Stimulated activated naive CD8-positive, alpha-beta T cell treated with anti-CD3 and anti-CD28 coated beads, Interleukin-15, Interleukin-2, amounts not matched to agents 100 ng/mL and 50 ng/mL, for 24 hours (primary cell): ENCODE measurements around the gene MECR.

ENCODE experiments used
- H3K27ac Mint-ChIP-seq: one replicate; pipeline ENCODE4 v1.8.0; 2021; ENCODE audit warnings: mild to moderate bottlenecking, mixed read lengths
- H3K27me3 Mint-ChIP-seq: one replicate; pipeline ENCODE4 v1.8.0; 2021; ENCODE audit warnings: mixed read lengths
- H3K36me3 Mint-ChIP-seq: one replicate; pipeline ENCODE4 v1.8.0; 2021; ENCODE audit warnings: low read depth, mixed read lengths
- H3K4me1 Mint-ChIP-seq: one replicate; pipeline ENCODE4 v1.8.0; 2021; ENCODE audit warnings: low read depth, mixed read lengths
- H3K4me3 Mint-ChIP-seq: one replicate; pipeline ENCODE4 v1.8.0; 2021; ENCODE audit warnings: mild to moderate bottlenecking, mixed read lengths
- H3K9me3 Mint-ChIP-seq: one replicate; pipeline ENCODE4 v1.8.0; 2021; ENCODE audit warnings: mixed read lengths

The MECR gene, protein sequence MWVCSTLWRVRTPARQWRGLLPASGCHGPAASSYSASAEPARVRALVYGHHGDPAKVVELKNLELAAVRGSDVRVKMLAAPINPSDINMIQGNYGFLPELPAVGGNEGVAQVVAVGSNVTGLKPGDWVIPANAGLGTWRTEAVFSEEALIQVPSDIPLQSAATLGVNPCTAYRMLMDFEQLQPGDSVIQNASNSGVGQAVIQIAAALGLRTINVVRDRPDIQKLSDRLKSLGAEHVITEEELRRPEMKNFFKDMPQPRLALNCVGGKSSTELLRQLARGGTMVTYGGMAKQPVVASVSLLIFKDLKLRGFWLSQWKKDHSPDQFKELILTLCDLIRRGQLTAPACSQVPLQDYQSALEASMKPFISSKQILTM

DNA sequence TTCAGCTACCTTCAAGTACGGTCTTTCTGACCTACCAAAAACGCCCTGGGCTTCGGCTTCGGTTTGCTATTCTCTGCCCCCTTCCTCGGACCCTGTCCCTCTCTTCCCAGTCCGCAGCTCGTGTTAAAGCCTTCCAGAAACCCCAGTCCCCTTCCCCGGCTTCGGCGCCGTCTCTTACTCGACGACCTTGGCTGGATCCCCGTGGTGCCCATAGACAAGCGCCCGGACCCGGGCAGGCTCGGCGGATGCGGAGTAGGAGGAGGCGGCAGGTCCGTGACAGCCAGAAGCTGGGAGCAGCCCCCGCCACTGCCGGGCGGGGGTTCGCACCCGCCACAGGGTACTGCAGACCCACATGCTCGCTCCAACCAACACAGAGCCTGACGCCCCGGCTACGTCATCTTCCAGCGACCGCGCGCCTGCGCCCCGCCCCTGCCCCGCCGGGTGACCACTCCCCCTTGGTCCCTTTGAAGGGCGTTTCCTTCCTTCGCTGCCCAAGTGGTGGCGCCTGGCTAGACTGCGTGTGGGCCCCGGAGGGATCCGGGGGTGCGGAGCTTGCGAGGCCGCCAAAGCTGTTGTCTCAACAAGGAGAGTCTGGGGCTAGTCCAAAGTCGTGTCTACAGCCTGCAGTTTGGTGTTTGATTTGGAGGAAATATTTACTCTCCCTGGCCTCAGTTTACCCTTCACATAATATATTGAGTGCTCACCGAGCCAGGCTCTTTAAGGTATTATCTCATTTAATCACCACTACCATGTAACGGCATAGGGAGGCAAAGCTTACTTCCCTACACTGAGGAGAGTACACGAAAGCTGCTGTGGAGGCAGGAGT, at the start of gene MECR:
TSS of gene MECR (minus strand) at position 382 of the 826 bp plus-strand sequence. CDS start at position 354, 28 bp downstream.
- Mint-ChIP-seq H3K27me3 (peaks cover 10% of the 10 kb centered on the region), H3K27ac (peak within 1 kb of the TSS; percentile 93), H3K36me3 (no peaks in the 10 kb centered on the region), H3K9me3 (no peaks in the 10 kb centered on the region), H3K4me1 (peaks cover 31% of the 10 kb centered on the region), H3K4me3 (peak within 1 kb of the TSS; percentile 97)

DNA sequence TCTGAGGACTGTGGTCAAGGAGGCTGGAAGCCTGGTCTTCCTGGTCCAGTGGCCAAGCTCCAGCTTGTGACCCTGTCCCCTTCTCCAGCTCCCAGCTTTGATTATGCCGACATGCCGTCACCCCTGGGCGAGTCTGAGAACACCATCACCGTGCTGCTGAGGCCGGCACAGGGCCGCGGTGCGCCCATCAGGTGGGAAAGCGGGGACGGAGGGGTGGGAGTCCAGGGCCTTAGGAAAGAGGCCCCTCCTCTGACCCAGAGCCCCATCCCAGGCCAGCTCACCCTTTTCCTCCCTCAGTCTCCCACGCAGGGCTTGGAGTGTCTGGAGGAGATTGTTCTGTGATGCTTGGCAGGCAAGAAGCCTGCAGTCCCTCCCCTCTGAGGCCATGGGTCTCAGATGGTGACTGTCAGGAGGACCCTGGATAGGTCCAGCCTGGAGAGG, 49.2 kb upstream of the MECR start:
- Mint-ChIP-seq H3K36me3 (no peaks in the 10 kb centered on the region), H3K27me3 (peaks cover 3% of the 10 kb centered on the region), H3K27ac (no peak overlapping the region), H3K9me3 (no peaks in the 10 kb centered on the region), H3K4me1 (peaks cover 3% of the 10 kb centered on the region), H3K4me3 (no peak overlapping the region)

DNA sequence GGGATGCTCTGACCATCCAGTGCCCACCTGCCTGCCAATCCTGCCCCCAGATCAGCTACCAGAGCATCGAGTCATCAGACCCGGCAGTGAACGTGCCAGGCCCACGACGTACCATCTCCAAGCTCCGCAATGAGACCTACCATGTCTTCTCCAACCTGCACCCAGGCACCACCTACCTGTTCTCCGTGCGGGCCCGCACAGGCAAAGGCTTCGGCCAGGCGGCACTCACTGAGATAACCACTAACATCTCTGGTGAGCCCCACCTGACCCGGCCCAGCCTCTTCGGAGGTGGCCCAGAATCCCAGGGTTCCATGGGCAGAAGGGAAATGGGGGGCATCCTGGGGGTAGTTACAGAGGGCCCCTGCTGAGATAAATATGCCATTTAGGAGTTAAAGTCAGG, 48.7 kb upstream of the MECR start:
- Mint-ChIP-seq H3K9me3 (no peaks in the 10 kb centered on the region), H3K27me3 (peaks cover 3% of the 10 kb centered on the region), H3K4me1 (peaks cover 3% of the 10 kb centered on the region), H3K36me3 (no peaks in the 10 kb centered on the region), H3K27ac (no peak overlapping the region), H3K4me3 (no peak overlapping the region)

DNA sequence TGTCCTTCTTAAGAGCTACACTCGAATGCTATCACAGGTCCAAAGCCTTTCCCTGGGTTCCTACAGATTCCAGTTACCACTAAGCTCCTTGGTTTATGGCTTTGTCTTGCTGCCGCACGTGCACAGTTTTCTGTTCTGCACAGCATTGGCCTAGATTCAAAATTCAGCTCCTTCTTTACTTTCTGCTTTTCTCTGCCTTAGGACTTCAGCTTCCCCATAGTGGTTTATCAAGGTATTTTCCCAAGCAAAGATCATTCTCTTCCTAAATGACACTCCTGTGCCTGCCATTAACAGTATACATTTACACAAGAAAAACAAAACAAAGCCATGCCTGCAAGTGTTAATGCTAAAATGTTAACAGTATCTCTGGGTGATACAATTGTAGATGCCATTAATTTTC, 47.4 kb upstream of the MECR start:
- Mint-ChIP-seq H3K36me3 (no peaks in the 10 kb centered on the region), H3K27me3 (peaks cover 3% of the 10 kb centered on the region), H3K27ac (no peak overlapping the region), H3K4me1 (no peaks in the 10 kb centered on the region), H3K9me3 (no peaks in the 10 kb centered on the region), H3K4me3 (no peak overlapping the region)

DNA sequence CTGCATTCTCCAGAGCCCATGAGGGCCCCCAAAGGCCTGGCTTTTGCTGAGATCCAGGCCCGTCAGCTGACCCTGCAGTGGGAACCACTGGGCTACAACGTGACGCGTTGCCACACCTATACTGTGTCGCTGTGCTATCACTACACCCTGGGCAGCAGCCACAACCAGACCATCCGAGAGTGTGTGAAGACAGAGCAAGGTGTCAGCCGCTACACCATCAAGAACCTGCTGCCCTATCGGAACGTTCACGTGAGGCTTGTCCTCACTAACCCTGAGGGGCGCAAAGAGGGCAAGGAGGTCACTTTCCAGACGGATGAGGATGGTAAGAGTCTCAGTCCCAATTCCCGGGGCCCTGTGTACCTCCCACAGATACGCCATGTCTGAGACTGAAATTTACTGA, 44.7 kb upstream of the MECR start:
- Mint-ChIP-seq H3K4me1 (no peaks in the 10 kb centered on the region), H3K36me3 (no peaks in the 10 kb centered on the region), H3K27me3 (peaks cover 12% of the 10 kb centered on the region), H3K27ac (no peak overlapping the region), H3K4me3 (no peak overlapping the region), H3K9me3 (no peaks in the 10 kb centered on the region)

DNA sequence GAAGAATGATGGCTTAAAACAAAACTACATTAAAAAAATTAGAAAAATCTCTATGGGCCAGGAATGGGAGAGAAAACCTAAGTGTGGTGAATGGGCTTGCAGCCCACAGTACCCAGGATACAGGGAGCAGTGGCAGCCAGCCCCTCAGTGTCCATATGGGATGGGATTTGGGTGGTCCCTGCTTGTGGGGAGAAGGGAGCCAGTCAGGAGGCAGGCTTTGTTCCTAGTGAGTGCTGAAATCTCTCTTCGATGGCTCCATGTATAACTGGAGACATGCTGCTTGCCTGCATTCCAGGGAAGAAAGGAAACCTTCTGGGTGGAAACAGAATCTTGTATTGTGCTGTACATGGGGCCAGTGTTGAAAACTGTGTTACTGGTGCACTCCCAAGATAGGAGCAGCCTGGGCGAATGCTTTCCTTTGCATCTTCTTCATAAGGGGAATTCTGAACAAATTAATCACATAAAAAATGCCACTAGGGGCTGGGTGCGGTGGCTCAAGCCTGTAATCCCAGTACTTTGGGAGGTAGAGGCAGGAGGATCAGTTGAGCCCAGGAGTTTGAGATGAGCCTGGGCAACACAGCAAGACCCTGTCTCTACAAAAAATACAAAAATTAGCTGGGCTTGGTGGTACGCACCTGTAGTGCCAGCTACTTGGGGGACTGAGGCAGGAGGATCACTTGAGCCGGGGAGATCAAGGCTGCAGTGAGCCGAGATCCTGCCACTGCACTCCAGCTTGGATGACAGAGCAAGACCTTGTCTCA, 41.6 kb upstream of the MECR start:
- no peaks in the 10 kb centered on the region for H3K9me3 Mint-ChIP-seq
- H3K27me3 Mint-ChIP-seq: peaks cover 37% of the 10 kb centered on the region
- no peak overlapping the region for H3K4me3 Mint-ChIP-seq
- H3K36me3 Mint-ChIP-seq: no peaks in the 10 kb centered on the region
- H3K4me1 Mint-ChIP-seq: no peaks in the 10 kb centered on the region
- no peak overlapping the region for H3K27ac Mint-ChIP-seq

DNA sequence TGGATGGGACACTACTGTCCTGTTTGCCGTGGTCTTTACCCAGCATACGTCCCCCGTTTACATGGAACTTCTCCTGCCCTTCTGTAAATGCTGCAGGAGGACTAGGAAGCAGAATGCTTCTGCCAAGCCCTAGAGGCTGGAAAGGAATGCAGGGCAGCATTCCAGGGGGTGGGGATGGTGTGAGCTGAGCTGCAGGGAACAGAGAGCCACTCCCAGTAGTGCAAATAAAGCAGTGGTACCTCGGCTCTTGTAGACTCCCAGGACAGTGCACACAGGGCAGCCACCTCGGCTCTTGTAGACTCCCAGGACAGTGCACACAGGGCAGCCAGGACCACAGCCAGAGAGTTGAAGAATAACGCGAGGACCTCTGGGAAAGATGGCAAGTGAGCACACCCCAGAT, 41.0 kb upstream of the MECR start:
- peaks cover 44% of the 10 kb centered on the region for H3K27me3 Mint-ChIP-seq
- no peaks in the 10 kb centered on the region for H3K36me3 Mint-ChIP-seq
- no peak overlapping the region for H3K4me3 Mint-ChIP-seq
- no peaks in the 10 kb centered on the region for H3K4me1 Mint-ChIP-seq
- no peaks in the 10 kb centered on the region for H3K9me3 Mint-ChIP-seq
- H3K27ac Mint-ChIP-seq: no peak overlapping the region

DNA sequence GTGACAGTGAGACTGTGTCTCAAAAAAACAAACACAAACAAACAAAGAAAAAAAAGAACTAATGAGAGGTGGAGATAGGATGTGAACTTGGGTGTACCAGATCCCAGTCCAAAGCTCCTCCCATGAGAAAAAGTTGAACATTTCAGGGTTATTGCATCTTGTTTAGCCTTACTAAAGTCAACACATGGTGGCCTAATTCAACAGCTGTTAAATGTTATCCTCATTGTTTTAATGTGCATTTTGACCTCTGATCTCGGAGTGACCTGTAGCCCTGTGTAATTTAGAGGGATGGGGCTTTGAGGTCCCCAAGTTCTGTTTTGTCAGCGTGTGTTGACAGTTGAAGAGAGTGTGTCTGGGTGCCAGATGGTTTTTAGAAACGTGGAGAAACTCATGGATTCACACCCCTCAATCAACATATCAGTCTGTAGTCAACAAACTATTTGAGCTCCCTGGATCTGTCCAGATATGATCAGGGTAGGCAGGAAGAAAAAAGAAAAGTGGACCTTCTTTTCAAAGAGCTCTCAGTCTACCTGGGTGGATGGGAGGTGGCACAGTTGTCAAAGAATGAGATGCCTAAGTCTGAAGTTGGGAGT, 40.3 kb upstream of the MECR start:
- Mint-ChIP-seq H3K4me3 (no peak overlapping the region), H3K36me3 (no peaks in the 10 kb centered on the region), H3K9me3 (no peaks in the 10 kb centered on the region), H3K27me3 (peaks cover 49% of the 10 kb centered on the region), H3K27ac (no peak overlapping the region), H3K4me1 (no peaks in the 10 kb centered on the region)

DNA sequence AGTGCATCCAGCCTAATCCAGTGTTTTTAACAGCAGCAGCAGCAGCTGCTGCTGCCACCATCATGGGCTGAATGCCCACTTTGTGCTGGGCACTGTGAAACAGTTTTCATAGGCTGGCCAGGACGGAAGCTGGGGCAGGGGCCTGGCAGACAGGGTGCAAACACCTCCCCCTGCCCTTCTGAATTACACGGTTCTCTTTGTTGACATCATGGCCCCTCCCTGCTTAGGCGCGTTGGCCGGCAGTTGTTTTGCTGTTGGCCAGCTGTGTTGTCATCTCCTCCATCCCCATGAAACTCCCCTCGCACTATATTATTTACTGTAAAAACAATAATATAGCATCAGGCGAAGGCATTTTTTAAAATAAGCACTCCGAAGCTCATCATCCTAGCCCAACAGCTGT, 38.6 kb upstream of the MECR start:
- H3K9me3 Mint-ChIP-seq: no peaks in the 10 kb centered on the region
- peaks cover 59% of the 10 kb centered on the region for H3K27me3 Mint-ChIP-seq

DNA sequence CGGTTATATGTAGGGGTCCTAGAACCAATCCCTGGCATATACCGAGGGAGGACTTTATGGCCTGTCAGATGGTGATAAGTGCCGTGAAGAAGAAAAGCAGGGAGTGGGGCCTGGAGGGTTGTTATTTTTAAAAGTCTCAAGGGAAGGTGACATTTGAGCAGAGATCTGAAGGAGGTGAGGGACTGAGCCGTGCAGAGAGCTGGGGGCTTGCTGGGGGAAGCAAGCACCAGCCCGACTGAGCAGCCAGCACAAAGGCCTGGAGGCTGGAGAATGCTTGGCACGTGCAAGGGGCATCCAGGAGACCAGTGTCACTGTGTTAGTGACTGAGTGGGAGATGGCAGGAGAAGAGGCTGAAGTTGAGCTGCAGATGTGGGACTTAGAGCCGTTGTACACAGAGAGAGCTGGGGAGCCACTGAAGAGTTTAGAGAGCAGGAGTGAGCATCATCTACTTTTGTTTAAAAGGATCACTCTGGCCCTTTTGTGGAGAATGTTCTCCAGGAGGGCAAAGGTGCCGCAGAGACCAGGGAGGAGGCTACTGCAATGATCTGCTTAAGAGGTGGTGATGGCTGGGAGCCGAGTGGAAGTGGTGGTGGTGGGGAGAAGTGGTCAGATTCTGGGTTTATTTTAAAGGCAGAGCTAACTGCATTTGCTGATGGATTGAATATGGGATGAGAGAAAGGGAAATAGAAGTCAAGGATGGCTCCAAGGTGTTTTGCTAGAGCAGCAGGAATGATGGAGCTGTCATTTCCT, 36.8 kb upstream of the MECR start:
- Mint-ChIP-seq H3K27me3 (peaks cover 63% of the 10 kb centered on the region), H3K9me3 (no peaks in the 10 kb centered on the region), H3K4me1 (no peaks in the 10 kb centered on the region), H3K4me3 (no peak overlapping the region), H3K27ac (no peak overlapping the region), H3K36me3 (no peaks in the 10 kb centered on the region)

More for the DNA sequence above, 38.6 kb upstream of the MECR start:
- no peak overlapping the region for H3K4me3 Mint-ChIP-seq
- no peak overlapping the region for H3K27ac Mint-ChIP-seq
- no peaks in the 10 kb centered on the region for H3K36me3 Mint-ChIP-seq
- no peaks in the 10 kb centered on the region for H3K4me1 Mint-ChIP-seq

DNA sequence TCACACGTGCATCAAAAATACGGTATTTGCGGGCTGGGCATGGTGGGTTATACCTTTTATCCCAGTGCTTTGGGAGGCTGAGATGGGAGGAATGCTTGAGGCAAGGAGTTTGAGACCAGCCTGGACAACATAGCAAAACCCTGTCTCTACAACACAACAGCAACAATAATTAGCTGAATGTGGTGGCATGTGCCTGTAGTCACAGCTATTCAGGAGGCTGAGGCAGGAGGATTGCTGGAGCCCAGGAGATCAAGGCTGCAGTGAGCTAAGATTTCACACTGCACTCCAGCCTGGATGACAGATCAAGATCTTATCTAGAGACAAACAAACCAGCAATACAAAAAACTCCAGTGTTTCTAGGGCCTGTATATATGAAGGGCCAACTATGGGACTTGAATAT, 36.2 kb upstream of the MECR start:
- no peaks in the 10 kb centered on the region for H3K9me3 Mint-ChIP-seq
- no peaks in the 10 kb centered on the region for H3K4me1 Mint-ChIP-seq
- H3K36me3 Mint-ChIP-seq: no peaks in the 10 kb centered on the region
- peaks cover 64% of the 10 kb centered on the region for H3K27me3 Mint-ChIP-seq
- no peak overlapping the region for H3K4me3 Mint-ChIP-seq
- H3K27ac Mint-ChIP-seq: no peak overlapping the region

DNA sequence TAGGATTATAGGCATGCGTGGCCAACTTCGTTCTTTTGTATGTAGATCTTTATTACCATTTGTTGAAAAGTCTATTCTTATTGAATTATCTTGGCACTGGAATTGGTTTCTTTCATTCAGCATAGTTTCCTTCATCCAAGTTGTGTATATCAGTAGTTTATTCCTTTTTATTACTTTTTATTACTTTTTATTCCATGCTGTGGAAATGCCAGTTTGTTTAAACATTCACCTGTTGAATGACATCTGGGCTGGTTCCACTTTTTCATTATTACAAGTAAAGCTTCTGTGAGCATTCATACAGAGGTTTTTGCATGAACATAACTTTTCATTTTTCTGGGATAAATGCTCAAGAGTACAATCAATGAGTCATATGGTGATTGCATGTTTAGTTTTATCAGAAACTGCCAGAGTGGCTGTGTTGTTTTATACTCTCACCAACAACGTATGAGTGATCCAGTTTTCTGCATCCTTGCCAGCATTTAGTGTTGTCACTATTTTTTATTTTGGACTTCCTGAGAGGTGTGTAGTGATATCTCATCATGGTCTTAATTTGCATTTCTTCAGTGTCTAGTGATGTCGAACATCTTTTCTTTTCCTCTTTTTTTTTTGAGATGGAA, 34.1 kb upstream of the MECR start:
- peaks cover 75% of the 10 kb centered on the region for H3K27me3 Mint-ChIP-seq
- no peaks in the 10 kb centered on the region for H3K36me3 Mint-ChIP-seq
- H3K9me3 Mint-ChIP-seq: no peaks in the 10 kb centered on the region
- H3K4me3 Mint-ChIP-seq: no peak overlapping the region
- H3K4me1 Mint-ChIP-seq: no peaks in the 10 kb centered on the region
- H3K27ac Mint-ChIP-seq: no peak overlapping the region

DNA sequence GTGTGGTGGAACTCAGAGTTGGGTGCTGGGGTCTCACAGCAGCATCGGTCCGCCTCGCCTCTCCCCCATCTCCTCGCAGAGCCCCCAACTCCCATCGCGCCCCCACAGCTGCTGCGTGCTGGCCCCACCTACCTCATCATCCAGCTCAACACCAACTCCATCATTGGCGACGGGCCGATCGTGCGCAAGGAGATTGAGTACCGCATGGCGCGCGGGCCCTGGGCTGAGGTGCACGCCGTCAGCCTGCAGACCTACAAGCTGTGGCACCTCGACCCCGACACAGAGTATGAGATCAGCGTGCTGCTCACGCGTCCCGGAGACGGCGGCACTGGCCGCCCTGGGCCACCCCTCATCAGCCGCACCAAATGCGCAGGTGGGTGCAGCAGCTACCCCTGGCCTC, 29.8 kb upstream of the MECR start:
- H3K36me3 Mint-ChIP-seq: no peaks in the 10 kb centered on the region
- H3K27ac Mint-ChIP-seq: no peak overlapping the region
- H3K9me3 Mint-ChIP-seq: no peaks in the 10 kb centered on the region
- H3K27me3 Mint-ChIP-seq: peaks cover 55% of the 10 kb centered on the region
- H3K4me3 Mint-ChIP-seq: no peak overlapping the region
- no peaks in the 10 kb centered on the region for H3K4me1 Mint-ChIP-seq
